Cerebellar nuclear complex (tissue), 1 donor: ENCODE data around the gene CAMK1G.

Source experiments
- DNase-seq, 2 experiments: peaks; one replicate each; lab custom pipeline; 2025; lab: John Stamatoyannopoulos, UW

CAMK1G gene

DNA sequence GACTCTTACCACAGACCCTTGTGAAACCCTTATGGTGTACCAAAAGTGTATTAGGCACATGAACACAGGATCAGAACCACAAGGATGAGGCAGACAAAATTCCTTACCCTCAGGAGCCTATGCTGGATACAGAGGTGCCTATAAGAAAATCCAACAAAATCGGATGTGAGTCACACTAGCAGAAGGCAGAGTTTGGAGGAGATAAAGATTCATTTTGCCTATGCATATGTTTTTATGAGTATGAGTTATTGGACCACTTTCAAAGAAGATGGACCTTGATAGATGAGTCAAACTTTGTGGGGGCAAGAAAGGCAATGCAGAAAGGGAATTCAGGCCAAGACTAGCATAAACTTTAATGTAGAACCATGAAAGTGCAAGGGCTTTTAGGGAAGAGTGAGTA, 17.0 kb downstream of the CAMK1G start:
- no peak for DNase-seq

DNA sequence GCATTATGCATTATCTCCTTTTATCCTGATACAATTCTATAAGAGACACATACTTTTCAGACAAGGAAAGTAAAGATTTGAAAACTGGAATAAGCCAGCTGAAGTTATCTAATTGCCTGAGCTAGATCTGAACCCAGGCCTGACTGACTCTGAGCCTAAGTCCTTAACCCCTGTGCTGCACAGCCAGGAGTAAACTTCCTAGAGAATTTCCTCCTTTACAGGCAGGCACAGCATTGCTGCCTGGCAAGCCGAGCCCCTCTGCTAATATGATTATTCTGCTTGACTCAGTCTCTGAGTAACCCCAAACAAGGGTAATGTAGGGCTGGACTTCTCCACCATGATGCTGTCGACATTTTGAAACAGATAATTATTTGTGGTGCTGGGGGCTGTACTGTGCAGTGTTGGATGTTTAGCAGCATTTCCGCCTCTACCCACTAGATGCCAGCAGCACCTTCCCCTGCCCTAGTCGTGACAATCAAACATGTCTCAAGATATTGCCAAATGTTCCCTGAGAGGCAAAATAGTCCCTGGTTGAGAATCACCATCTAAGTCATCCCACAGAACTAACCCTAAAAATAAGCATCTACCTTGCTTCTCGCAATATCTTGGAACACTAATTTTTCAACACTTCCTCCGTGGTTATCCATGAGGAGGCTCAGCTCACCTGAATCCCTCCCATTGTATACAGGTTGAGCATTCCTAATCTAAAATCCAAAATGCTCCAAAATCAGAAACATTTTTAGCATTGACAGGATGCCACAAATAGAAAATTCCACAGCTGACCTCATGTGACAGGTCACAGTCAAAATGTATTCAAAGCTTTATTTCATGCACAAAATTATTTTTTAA, 18.5 kb downstream of the CAMK1G start:
- peak in 1 of 2 experiments; percentile 10 for DNase-seq

DNA sequence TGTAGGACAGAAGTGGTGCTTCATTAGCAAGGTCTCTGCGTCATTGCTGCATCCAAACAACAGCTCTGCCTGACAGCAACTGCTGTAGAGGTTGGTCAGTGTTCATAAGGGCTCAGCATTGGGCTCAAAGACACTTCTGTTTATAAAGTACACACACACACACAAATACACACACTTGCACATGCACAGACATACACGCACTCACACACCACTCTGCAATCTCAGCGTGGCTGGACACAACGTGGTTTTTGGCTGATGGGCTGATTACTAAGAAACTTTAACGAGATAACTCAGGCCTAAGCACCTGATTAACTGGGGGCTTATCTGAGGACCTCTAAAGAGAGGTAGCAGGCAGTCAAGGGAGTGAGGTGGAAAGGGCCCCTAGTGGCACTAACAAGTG, 20.4 kb downstream of the CAMK1G start:
- DNase-seq, result no peak

DNA sequence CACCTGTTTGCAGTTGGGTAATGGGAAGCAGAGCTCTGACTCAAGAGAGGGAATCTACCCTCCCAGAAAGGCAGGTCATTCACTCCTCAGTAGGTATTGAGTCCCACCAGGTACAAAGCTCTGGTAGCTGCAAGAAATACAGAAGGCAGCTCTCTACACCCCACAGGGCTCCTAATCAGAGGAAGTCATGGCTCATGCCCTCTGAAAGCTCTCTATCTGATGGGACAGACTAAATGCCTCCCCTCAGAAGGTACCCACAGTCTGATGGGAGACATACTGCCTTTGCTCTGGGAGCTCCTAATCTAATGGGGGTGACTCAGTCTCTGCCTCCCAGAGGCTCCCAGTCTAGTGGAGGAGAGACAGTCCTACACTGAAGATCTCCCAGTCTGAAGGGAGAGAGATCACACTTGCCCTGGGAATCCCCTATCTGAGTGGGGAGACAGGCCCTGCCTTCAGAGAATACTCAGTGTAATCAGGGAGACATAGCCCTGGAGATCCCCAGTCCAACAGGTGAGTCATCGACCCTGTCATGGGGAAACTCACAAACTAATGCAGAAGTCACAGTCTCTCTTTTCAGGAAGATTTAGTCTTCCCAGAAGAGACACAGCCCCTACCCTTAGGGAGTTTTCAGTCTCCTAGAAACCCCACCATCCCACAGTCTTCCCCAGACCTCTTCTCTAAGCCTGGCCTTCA, 23.7 kb downstream of the CAMK1G start:
- DNase-seq, result no peak

DNA sequence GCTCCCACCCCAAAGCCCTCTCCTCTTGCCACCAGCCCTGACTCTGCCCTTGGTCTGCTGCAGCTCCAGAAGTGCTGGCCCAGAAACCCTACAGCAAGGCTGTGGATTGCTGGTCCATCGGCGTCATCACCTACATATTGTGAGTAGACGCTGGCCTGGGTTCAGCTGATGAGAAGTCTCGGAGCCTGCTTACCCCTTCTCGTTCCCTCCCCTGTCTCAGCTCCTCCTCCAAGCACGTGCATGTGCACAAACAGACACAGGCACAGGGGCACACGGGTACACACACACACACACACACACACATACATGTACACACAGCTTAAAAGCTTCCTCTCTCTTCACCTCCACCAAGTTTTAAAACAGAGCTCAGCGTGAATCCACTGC, 24.3 kb downstream of the CAMK1G start:
- DNase-seq, result no peak

DNA sequence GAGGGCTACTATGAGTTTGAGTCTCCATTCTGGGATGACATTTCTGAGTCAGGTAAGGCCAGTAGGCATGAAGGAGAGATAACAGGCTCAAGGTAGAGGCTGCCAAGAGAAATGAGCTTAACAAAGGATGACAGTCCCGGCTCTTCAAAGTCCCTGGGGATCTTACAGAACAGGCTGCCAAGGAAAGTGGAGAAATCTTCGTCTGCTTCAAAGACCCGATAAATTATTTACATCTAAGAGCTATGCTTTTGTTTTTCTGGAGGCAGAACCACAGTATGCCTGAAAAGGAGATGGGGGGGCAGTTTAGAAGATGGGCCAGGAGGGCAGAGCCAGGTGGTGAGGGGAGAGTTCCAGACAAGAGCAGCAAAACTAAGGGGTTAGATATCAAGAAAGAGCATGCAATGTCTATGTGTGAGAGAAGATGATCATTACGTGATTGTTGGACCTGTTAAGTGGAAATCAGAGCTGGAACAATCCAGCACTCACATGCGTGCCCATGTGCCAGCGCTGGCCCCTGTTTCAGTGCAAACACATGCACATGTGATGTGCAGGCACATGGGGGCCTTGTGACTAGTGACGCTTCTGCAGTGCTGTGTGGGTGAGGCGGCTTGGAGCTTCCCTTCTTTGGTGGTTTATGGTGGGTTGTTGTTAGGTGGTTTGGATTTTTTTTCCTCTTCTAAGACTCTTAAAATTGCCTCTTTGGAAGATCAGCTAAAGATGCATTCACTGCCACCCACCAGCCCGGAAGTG, 25.7 kb downstream of the CAMK1G start:
- DNase-seq, result no peak

DNA sequence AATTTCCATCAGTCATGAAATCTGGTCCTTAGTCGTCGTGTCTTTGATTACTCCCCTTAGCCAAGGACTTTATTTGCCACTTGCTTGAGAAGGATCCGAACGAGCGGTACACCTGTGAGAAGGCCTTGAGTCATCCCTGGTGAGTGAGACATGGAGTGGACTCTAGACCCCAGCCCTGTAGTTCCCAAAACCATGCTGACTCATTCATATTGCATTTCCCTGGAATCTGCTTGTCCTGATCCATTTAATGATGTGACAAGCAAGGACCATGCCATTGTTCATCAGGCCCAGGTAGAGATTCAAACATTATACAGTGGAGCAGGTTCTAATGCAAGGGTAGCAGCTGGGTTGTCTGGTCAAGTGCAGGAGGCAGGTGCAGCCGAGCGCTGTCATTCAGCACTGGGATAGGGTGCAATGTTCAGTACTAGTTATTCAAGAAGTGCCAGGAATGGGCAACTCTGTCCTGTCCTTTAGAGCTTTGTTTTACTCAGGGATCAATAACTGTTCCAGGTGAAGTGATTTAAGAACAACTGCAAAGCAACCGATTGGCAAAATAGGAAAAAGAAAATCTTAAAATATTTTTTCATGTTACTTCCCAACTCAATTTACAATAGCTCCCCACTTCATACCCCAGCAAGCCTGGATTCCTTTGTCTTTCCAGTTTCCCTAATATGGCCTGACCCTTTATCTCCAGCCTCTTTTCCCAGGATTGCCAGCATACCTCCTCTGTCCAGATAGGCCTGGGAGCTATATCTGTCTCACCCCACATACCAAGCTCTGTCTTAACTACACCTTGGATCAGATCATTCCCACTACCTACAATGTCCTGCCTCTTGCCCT, 26.5 kb downstream of the CAMK1G start:
- no peak for DNase-seq

DNA sequence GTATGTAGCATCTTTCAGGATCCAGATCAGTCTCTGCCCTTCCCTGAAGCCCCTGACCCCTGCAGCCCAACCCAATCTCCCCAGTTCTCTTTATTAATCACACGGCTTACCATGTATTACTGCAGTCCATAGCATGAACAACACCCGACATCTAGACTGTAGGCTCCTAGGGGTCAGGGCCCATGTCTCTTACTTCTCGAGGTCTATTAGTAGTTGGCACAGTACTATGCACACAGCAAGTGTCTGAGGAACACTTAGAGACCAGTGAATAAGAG, 27.1 kb downstream of the CAMK1G start:
- no peak for DNase-seq

DNA sequence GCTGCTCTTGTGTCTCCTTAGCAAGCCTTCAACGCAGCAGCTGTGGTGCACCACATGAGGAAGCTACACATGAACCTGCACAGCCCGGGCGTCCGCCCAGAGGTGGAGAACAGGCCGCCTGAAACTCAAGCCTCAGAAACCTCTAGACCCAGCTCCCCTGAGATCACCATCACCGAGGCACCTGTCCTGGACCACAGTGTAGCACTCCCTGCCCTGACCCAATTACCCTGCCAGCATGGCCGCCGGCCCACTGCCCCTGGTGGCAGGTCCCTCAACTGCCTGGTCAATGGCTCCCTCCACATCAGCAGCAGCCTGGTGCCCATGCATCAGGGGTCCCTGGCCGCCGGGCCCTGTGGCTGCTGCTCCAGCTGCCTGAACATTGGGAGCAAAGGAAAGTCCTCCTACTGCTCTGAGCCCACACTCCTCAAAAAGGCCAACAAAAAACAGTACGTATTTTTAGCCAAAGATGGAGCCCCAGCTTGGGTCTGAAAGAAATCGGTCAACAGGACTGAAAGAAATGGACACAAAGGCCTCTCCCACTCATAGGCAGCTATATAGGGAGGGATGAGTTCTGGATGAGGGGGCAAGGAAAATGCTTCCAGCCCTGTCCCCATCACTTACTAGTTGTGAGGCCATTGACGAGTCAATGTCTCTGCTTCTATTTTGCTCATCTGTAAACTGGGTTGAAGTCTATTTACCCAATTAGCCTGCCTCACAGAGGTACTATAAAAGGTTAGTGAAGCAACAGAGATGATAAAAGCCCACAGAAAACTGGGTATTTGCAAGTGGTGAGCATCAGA, 28.5 kb downstream of the CAMK1G start:
- no peak for DNase-seq

DNA sequence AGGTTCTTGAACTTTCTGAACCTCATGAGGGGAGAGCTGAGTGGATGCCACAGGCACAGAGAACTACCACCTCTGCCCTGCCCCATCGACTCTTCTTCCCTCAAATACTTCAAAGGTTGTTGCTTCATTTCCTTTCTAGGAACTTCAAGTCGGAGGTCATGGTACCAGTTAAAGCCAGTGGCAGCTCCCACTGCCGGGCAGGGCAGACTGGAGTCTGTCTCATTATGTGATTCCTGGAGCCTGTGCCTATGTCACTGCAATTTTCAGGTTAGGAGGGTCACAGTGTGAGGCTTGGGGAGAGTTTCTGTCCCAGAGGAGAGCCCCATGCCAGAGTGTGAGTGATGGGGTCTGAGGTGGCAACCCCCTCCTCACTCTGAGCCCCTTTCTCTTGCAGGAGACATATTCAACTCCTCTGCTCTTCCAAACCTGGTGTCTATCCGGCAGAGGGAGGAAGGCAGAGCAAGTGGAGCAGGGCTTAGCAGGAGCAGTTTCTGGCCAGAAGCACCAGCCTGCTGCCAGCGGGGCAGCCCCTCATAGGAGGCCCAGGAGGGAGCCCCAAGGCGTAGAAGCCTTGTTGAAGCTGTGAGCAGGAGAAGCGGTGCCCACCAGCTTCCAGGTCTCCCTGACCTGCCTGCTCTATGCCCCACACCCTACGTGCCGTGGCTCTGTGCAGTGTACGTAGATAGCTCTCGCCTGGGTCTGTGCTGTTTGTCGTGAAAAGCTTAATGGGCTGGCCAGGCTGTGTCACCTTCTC, 29.3 kb downstream of the CAMK1G start:
- no peak for DNase-seq

DNA sequence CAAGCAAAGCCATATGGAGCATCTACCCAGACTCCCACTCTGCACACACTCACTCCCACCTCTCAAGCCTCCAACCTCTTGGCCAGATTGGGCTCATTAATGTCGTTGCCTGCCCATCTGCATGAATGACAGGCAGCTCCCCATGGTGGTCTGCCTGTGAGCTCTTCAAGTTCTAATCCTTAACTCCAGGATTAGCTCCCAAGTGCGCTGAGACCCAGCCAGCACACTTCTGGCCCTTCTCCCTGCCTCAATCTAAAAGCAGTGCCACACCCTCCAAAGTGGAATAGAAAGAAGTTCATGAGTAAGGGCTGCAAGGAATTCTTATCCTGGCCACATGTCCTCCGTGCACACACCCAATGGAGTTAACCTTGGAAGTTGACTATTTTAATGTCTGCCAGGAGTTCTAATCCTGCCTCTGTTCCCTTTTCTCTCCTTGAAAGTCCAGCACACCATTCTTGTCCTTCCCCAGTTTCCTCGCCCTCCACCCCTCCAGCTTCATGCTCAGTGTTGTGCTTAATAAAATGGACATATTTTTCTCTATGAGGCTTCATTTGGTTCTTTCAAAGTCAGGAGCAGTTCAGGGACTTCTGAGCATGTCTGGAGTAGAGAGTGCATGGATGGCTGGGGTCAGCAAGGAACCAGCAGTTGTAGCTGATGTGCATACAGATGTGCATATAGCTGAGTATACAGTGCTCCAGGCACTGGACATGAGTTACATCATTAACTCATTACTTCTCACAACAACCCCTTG, 30.1 kb downstream of the CAMK1G start:
- no peak for DNase-seq

DNA sequence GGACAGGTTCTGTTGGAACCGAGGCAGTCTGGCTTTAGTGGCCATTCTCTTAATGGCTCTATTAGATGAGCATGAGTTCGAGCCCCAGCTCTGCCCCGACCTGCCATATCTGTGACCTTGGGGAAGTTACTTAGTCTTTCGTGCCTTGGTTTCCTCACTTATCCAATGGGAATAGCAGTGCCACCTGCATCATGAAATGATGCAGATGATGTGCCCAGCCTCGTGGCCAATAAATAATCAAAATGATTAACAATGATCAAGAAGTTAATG, 30.6 kb downstream of the CAMK1G start:
- no peak for DNase-seq

DNA sequence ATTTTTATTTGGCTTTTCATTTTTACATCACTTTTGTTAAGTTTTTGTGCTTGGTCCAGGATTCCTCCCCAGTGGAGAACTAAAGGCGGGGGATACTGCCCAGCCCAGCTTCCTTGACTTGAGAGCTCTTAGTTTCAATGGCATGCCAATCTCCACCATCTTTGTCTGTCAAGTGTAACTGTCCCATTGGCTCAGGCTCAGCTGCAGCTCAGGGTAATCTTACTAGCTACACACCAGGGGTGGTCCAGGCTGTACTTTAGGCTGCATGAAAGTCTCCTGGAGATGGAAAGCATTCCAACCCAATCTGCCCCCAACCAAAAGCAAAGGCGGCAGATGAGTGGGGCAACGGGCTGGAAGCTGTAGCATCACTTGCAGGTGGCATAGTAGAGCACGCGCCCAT, 31.4 kb downstream of the CAMK1G start:
- no peak for DNase-seq

DNA sequence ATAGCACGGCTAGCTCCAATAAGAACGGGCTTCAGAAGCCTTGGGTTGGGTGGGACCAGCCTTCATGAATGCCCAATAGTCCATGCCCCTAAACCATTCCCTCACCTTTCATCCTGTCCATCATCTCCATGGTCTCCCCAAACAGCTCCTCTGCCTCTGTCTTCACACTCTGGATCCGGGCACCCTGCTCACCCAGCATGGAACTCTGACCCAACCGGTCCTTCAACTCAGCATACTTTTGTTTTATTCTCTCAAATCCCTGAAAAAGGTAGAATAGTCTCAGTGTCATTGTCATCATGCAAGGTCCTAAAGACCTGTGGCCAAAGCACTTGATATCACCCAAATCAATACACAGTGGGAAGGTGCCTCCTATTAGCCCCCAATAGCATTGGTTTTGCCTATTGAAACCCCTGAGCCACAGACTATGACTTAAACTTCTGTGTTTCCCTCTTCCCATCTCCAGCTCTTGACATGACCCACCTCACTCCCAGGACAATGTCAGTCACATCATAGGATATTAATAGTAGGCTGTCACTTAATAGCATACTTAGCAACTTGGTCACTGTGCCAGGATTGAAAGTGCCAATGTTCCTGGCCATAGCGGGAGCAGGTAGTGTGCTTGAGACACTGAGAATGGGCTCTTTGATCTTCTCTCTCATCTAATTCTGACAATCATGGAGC, 33.0 kb downstream of the CAMK1G start:
- no peak for DNase-seq

DNA sequence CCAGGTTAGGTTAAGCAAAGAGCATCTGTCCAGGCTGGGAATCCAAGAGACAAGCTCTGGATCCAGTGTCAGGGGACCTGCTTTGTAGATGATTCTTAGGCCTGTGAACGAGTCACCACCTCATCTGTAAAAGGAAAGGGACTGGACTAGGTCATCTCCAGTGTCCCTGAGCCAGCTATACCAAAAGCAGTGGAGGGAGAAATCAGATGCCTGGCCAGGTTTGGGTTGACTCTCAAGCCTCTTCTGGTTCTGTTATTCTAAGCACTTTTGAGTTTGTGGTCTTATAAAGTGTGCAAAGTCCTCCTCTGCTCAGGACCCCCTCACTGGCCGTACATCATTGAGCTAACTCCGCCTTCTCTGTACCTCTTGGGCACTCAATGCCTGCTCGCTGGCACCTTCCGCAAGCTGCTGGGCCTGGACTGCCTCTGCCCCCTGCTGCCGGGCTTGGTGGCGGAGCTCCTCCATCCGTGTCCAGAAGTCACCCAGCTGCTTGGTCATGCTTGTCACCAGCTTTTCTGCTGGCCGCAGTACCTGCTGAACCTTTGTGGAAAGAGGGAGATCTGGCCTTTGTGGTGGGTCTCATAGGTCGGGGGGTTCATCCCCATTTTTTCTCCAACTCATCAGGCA, 33.6 kb downstream of the CAMK1G start:
- DNase-seq, result no peak

DNA sequence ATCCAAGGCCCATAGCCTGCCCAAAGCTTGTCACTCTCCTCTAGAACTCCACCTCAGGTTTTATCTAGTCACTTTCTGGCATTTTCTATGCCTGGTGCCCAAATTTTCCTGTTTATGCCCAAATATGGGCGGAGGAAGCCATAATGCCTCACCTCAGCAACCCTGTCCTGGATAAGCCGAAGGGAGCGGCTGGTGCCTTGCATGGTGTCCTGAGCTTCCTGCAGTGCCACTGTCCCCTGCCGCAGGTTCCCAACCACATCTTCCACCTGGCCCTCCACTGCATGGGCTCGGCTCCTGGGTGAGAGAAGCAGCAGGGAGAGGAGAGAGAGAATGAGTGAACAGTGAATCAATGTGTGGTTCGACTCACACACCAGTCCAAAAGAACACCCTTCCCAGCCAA, 34.2 kb downstream of the CAMK1G start:
- DNase-seq, result no peak

DNA sequence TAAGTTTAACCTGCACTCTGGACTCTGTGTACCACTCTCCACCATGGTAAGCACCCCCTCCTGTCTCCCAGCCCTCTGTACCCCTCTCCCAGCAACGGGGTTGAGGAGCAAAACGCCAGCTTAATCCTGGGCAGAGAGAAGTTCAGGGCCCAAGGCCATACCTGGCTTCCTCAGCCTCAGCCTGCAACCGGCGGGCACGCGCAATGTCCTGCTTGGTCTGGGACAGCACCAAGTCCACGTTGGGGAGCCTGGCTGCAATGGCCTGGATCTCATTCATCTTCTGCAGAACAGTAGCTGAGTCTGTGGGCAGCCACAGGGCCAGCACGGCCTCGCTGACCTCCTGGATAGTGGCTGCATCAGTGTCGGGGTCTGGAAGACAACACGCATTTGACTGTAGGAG, 34.8 kb downstream of the CAMK1G start:
- DNase-seq, result no peak

DNA sequence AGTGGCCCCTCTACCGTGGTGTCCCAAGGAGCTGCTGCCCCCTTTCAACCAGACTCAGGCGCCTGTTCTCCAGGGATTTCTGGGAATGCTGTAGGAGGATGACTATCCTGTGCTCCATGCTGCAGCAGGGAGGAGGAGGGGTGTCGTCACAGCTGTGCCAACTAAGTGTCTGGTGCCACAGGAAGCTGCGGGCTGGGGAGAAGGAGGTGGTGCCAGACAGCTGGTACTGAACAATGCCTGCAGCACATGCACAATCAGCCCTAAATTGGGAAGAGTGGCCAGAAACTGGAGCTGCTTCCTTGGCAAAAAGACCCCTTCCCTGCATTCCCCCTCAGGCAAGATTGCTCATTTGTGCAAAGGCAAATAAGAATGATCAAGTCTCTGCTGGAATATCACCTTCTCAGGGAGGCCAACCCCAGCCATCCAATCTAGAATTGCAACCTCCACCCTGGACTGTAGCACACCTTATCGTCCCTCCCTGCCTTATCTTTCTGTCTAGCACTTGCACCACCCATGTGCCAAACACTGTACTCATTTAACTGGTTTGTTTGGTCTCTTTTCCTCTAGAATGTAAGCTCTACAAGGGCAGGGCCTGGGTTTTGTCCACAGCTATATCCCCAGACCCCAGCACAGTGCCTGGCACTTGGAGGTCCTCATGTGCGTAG, 35.4 kb downstream of the CAMK1G start:
- DNase-seq, result no peak
